Measurements from ENCODE around the gene GRIP2.

DNA sequence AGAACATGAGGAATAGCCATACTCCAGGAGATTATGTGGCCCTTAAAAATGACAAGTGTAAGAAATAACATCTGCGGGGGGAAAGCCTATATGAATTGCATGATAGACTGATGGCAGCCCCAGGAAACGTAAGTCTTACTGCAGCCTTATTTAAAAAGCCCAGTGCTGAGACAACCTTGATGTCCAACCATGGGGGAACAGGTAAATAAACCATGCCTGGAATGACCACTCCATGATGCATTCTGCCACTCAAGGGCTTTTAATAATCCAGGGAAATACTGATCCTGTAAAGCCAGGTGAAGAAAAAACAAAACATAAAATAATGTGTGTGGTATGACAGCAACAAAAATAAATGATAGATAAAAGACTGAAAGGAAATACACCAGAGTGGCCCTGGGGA, 46.5 kb upstream of the GRIP2 start:
- no peak for TF ChIP-seq POLR2AphosphoS5 (IDR thresholded peaks at IDR 0.05; ENCODE audit: low read depth, low read length)
- no peak for TF ChIP-seq POLR2A (IDR thresholded peaks at IDR 0.05; ENCODE audit: low read depth, low read length)
- TF ChIP-seq TAF1 (IDR thresholded peaks at IDR 0.05; ENCODE audit: low read depth, low read length): no peak
- TF ChIP-seq SPI1 (IDR thresholded peaks at IDR 0.05; ENCODE audit: low read depth, low read length): no peak
